Measurements from ENCODE around the gene RGS17.

Gene RGS17

GRCh38 chr6:153081914-153082313, 49.2 kb downstream of the RGS17 start:
- DNase-seq: no peak

DNA sequence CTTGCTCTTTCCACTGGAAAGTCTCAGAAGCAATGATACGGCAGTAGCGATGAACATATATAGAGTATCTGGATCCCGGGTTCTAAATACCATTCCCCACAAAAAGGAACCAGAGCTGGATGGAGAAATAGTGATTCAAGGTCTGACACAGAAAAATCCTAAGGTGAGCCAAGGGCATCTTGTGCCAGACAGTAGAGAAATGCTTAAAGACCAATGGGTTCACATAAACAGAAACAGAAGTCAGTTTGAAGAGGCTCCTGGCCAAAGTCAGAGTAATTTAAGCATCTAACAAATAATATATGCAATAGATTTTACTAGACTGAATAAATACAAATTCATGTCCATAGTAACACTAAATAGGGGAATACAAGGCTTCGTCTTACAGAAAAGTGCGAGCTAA, 54.7 kb downstream of the RGS17 start:
- no peak for DNase-seq

GRCh38 chr6:153074761-153075160, 56.3 kb downstream of the RGS17 start:
- no peak for DNase-seq

DNA sequence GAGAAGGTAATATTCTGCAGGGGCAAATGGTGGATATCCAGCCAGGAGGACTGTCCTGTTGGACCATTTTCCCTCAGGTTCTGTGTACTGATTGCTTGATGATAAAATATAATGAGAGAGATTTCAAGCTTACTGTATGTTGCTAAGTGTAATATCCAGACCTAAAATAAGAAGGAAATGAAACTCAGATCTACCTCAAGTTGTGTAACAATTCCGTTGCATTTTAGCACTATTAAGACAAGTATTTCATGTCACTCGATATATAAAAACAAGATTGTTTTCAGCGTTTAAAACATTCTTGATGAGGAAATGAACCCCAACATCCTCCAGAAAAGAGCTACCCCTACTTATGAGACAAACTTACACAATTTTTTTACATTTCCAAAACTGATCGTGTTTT, 57.2 kb downstream of the RGS17 start:
- no peak for DNase-seq

DNA sequence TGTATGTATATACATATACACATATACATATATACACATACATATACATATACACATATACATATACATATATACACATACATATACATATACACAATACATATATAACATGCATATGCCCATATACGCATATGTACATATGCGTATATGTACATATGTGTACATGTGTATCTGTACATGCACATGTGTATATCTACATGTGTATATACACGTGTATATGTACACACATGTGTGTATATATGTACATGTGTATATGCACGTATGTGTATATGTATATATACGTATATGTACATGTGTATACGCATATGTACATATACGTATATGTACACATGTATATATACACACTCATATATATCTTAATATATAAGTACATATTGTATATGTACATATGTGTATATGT, 60.3 kb downstream of the RGS17 start:
- DNase-seq: no peak

- DNase-seq: no peak
These were observed 61.2 kb downstream of the RGS17 start for GRCh38 chr6:153069897-153070296.

- no peak for DNase-seq
These were observed 65.9 kb downstream of the RGS17 start for GRCh38 chr6:153065222-153065621.

- no peak for DNase-seq
These were observed 67.1 kb downstream of the RGS17 start for GRCh38 chr6:153063936-153064335.

DNA sequence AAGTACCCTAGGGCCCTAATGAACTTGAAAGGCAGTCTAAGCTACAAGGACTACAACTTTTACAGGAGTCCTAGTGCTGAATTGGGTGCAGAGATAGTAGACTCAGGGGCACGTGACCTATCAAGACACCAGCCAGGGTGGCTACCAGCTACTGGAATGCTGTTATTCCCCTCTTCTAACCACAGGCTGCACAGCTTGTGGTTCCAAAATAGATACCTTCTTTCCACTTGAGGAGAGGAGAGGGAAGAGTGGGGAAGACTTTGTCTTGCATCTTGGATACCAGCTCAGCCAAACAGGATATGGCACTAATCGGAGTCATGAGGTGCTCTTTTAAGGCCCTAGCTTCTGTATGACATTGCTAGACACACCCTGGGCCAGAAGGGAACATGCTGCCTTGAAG, 68.6 kb downstream of the RGS17 start:
- DNase-seq: no peak

- DNase-seq: no peak
These were observed 71.3 kb downstream of the RGS17 start for GRCh38 chr6:153059757-153060156.

- no peak for DNase-seq
These were observed 71.8 kb downstream of the RGS17 start for GRCh38 chr6:153059311-153059710.

DNA sequence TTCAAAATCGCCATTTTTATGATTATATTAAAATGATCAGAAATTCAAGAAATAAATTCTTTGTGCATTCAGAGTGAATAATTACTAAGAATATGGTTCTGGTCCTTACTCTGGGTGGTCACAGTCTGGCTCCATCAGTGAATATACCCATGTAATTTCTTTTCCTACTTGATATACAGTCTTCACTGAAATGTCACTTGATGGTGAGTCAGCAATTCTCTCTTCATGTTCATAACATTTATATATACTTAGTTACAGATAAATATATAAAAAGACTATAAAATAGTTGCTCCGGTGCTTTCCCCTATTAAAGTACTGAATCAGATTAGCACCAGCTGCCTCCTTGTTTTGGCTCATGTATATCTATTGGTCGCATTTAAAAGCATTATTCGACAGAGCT, 72.2 kb downstream of the RGS17 start:
- DNase-seq: no peak

DNA sequence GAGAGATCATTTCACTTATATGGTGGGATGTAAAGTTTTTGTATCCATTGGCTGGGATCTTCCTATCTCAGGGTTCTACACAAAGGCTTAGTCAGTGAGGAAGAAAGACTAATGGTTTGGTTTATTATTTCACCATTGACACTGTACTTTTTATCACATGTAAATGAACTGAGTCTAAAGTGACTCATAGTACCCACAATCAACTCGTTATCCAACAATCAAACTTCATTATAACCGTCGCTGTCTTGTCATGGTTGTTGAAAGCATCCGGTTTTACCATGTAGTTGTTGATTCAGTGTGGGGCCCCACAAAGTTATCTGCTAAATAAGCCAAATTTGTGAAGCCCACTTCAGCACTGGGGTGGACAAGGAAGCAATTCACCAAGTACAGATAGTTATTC, 72.8 kb downstream of the RGS17 start:
- DNase-seq: no peak

- DNase-seq: no peak
These were observed 74.8 kb downstream of the RGS17 start for GRCh38 chr6:153056308-153056707.

- DNase-seq: no peak
These were observed 79.3 kb downstream of the RGS17 start for GRCh38 chr6:153051801-153052200.

GRCh38 chr6:153048631-153049030, 82.5 kb downstream of the RGS17 start:
- DNase-seq: no peak

GRCh38 chr6:153047386-153047785, 83.7 kb downstream of the RGS17 start:
- no peak for DNase-seq

DNA sequence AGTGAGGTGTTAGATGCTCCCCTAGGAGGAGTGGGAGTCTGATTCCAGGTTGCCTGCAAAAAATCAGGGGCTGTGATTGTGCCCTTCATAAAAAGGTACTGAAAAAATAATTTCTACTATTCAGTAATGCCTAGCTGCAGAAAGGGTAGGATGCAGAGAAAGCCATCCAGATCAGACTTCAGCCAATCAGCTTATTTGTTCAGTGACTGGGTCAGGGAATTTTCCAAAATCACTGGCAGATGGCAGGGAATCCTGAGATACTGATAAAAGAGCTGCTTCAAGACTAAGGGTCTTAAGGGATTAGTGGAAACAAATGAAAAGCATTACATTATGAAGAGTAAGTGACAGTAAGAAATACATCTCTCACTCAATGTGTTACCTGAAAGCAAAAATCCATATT, 85.8 kb downstream of the RGS17 start:
- no peak for DNase-seq

DNA sequence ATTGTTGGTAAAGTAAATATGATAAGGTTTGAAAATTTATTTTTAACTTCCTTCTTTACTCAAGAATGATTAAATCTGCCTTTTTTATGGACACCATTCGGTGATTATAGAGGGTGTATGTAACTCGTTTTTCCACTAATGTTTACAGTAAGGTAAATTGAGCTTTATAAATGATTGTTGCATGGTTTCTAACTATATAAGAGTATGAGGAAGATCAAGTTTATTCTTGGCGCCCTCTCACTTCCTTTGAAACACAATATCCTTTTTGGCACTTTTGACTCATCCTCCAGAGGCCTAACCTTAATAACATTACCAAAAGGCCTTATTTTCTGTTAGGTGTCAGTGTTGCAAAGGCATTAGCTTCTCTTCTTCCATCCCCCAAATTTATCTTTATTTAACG, 86.8 kb downstream of the RGS17 start:
- DNase-seq: no peak

- DNase-seq: no peak
These were observed 87.4 kb downstream of the RGS17 start for GRCh38 chr6:153043719-153044118.

DNA sequence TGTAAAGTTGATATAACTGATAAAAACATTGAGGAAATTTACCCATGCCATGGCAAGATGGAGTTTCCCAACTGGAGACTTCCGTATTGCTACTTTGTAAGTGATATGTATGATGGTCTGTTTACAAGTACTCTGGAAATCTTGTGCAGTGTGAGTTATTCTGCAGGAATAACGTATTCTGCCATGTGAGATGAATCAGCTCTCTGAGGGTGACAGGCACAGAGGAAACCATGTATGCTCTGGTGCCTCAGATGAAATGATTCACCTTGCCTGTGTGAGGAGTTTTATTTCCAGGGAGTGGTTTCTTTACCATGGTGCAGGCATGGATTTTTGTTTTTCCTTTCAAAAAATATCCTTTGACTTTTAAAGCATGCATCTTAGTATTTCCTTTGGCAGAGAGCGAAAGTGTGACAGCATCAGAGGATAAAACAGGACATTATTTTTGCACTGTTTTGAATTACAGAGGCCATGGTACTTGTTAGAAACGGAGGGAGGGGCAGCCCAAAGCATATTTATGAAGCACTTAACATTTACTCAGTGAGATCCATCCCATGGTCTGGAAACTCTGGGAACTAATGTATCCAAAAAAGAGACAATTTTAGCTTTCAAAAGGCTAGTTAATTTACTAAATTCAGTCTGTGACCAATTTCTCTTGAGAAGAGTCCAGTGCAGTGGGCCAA, 92.6 kb downstream of the RGS17 start:
- DNase-seq: no peak

- no peak for DNase-seq
These were observed 96.9 kb downstream of the RGS17 start for GRCh38 chr6:153034139-153034538.

DNA sequence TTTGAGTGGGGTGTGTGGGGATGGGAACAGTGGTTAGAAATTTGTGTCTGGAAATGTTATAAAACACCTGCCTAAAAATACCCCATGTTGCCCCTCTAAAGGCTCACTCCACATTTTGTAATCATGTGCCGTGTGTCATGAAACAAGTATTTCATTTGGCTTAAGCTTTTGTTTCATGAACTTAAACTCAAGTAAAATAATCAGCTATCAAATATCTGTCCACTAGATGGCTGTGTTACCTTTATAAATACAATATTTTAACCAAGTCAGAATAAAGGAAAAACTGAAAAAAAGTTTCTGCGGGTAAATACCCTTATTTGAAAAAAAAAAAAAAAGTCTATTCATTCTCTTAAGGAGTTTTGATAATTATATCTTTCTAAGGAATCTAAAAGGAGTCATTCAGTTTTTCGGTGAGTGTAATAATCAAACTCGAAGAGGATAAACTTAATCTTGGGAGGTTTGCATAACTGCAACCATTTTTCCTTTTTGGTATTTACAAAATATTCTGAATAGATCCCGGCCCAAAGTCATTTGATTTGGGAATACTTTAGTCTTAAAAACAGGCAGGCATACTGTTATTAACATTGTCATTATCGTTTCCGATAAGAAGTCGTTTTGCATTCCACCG, 98.7 kb downstream of the RGS17 start:
- DNase-seq: no peak

- no peak for DNase-seq
These were observed 99.6 kb downstream of the RGS17 start for GRCh38 chr6:153031335-153031955.

DNA sequence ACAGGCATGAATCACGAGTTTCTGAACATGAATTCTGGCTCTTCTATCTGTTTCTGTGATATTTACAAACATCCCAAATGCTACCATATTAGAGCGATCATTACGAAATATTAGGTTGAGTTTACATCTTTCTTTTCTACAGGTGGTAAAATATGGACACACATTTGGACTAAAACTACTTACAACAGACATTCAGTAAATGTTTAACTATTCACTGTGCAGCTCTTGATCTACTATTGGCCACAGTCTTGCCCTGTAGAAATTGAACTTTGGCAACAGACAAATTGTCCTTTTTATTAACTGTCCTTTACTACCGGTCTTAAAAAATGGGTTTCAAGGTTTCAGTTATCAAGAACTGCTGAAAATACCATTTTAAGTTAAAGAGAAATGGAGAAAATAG, 102.1 kb downstream of the RGS17 start:
- no peak for DNase-seq

Measured in activated naive CD4-positive, alpha-beta T cell treated with anti-CD3 and anti-CD28 coated beads, Interleukin-2, amount 50 U/mL, for 16 hours (primary cell).